K562 (cell line): ENCODE measurements around the gene ABCC1. TPM values are rescaled to one million over a fixed set of nuclear protein-coding genes. Genes with fewer than 3 reads are reported as not detected.

Experiments
- ATAC-seq: fragments of 200-7000 bp; cut with Tn5 transposase; 3 replicates; pipeline ENCODE4 v1.9.1; 2020; ENCODE audit warnings: moderate library complexity
- BruUV-seq: library from RNA; stranded (reverse); fragments of 400-500 nt; replicated peaks from 2 replicates; lab custom pipeline; 2021; lab: Mats Ljungman, UMichigan
- CTCF ChIA-PET: fragments of 300-600 bp; formaldehyde crosslinking; extraction: SDS; loops from one replicate; lab custom pipeline; 2021; ENCODE audit warnings: low intra/inter-chr PET ratio; lab: Yijun Ruan, JAX
- POLR2A ChIA-PET: fragments of 300-600, 350-650 bp; sonication (Branson Sonifier 250); formaldehyde crosslinking; extraction: SDS; loops from one replicate; lab custom pipeline; 2021; ENCODE audit warnings: antibody characterized with exemption, inconsistent platforms; lab: Yijun Ruan, JAX
- DNase-seq, 4 experiments: peaks; one replicate each; pipeline versions ENCODE4 v3.0.0 to v3.0.0-alpha.2; 2011 to 2018; ENCODE audit warnings: low spot score in 3 of 4, mixed read lengths in 3 of 4; ENCODE audit errors: extremely low read depth in 1 of 4
- FAIRE-seq: peaks from 2 replicates; lab custom pipeline; 2011; peaks lifted over from hg19 to GRCh38; lab: Jason Lieb, UNC
- H2AFZ ChIP-seq: 2 replicates; pipeline ENCODE4 v1.6.0; 2011; ENCODE audit warnings: low read depth, low read length, control low read depth, inconsistent platforms
- H3K27ac ChIP-seq: fragments of 200-600 bp; 3 replicates; pipeline ENCODE4 v1.8.0; 2011; ENCODE audit warnings: low read depth, mild to moderate bottlenecking, control low read depth, inconsistent platforms, low read length, moderate library complexity, mixed read lengths; ENCODE audit errors: extremely low read depth
- H3K27me3 ChIP-seq, 2 experiments: fragments of 300-600 bp in 1 of 2; 2 replicates in 1 of 2; 3 replicates in 1 of 2; pipeline versions ENCODE4 v1.6.0 to v1.8.0; 2011; ENCODE audit warnings: inconsistent platforms in 2 of 2, low read length in 2 of 2, mild to moderate bottlenecking in 1 of 2, mixed read lengths in 1 of 2, moderate library complexity in 1 of 2; ENCODE audit not compliant: control insufficient read depth in 2 of 2, insufficient read depth in 2 of 2
- H3K36me3 ChIP-seq: fragments of 300-600 bp; 3 replicates; pipeline ENCODE4 v1.8.0; 2011; ENCODE audit warnings: mild to moderate bottlenecking, low read length, inconsistent platforms; ENCODE audit not compliant: control insufficient read depth, insufficient read depth
- H3K4me1 ChIP-seq, 2 experiments: fragments of 200-600 bp in 1 of 2; replicated peaks in 1 of 2; 2 replicates in 1 of 2; 3 replicates in 1 of 2; pipeline versions ENCODE4 v1.5.1 to v1.8.0; 2011; ENCODE audit warnings: inconsistent platforms in 2 of 2, low read length in 2 of 2, mild to moderate bottlenecking in 1 of 2, mixed read lengths in 1 of 2, moderate library complexity in 1 of 2; ENCODE audit not compliant: control insufficient read depth in 2 of 2, insufficient read depth in 2 of 2
- H3K4me2 ChIP-seq: 2 replicates; pipeline ENCODE4 v1.6.1; 2011; ENCODE audit warnings: low read length, control low read depth, inconsistent platforms, mixed read lengths; ENCODE audit not compliant: insufficient read depth
- H3K4me3 ChIP-seq: fragments of 200-600 bp; sonication (generic), shearing (Covaris generic); 2 replicates; pipeline ENCODE4 v1.5.1; 2016; ENCODE audit warnings: control low read depth, inconsistent platforms
- H3K79me2 ChIP-seq: fragments of 200-600 bp; 3 replicates; pipeline ENCODE4 v1.8.0; 2011; ENCODE audit warnings: low read length, inconsistent platforms; ENCODE audit not compliant: control insufficient read depth, insufficient read depth
- H3K9ac ChIP-seq, 2 experiments: 2 replicates each; pipeline versions ENCODE4 v1.6.0 to v1.6.1; 2011; ENCODE audit warnings: low read depth in 2 of 2, low read length in 2 of 2, control low read depth in 1 of 2, inconsistent platforms in 1 of 2, mild to moderate bottlenecking in 1 of 2, mixed read lengths in 1 of 2; ENCODE audit not compliant: insufficient read depth in 1 of 2
- H3K9me1 ChIP-seq: one replicate; pipeline ENCODE4 v1.6.0; 2011; ENCODE audit warnings: inconsistent platforms, mild to moderate bottlenecking, low read length, moderate library complexity; ENCODE audit not compliant: control insufficient read depth, insufficient read depth
- H3K9me3 ChIP-seq: replicated peaks from 2 replicates; pipeline ENCODE4 v1.5.1; 2011; ENCODE audit warnings: low read depth, low read length, inconsistent platforms; ENCODE audit not compliant: control insufficient read depth, insufficient read depth
- H4K20me1 ChIP-seq: replicated peaks from 2 replicates; pipeline ENCODE4 v1.6.1; 2011; ENCODE audit warnings: low read length, inconsistent platforms, mixed read lengths; ENCODE audit not compliant: control insufficient read depth, insufficient read depth
- BCOR ChIP-seq: fragments of 450-650 bp; IDR thresholded peaks from 2 replicates; pipeline ENCODE4 v1.6.1; 2016
- CXXC5 ChIP-seq: fragments of 250-450 bp; sonication (Bioruptor Pico); IDR thresholded peaks from 2 replicates; pipeline ENCODE4 v1.8.0; 2022; ENCODE audit warnings: inconsistent platforms, mild to moderate bottlenecking, moderate library complexity
- FOXK2 ChIP-seq, 2 experiments: fragments of 450-650 bp; IDR thresholded peaks in 1 of 2; conservative IDR thresholded peaks in 1 of 2; 2 replicates each; pipeline ENCODE4 v1.6.1; 2016; ENCODE audit warnings: low read depth in 2 of 2, mild to moderate bottlenecking in 1 of 2
- HNRNPK ChIP-seq: fragments of 200-400 bp; formaldehyde crosslinking; IDR thresholded peaks from one replicate; pipeline ENCODE4 v1.6.1; 2018; ENCODE audit warnings: mild to moderate bottlenecking, low read depth, low read length; ENCODE audit not compliant: poor library complexity, severe bottlenecking
- MAX ChIP-seq: sonication (generic); formaldehyde crosslinking; IDR thresholded peaks from 2 replicates; pipeline ENCODE4 v1.9.0; 2022; ENCODE audit warnings: mild to moderate bottlenecking, missing genetic modification reagents
- MAZ ChIP-seq, 2 experiments: fragments of 450-650 bp in 1 of 2; sonication (generic) in 1 of 2; formaldehyde crosslinking; IDR thresholded peaks in 1 of 2; conservative IDR thresholded peaks in 1 of 2; 2 replicates each; pipeline versions ENCODE4 v1.4.0 to v1.5.0; 2020; ENCODE audit warnings: mild to moderate bottlenecking in 1 of 2, missing genetic modification reagents in 1 of 2
- MNT ChIP-seq, 2 experiments: fragments of 450-650 bp; conservative IDR thresholded peaks; 2 replicates each; pipeline ENCODE4 v1.6.1; 2017; ENCODE audit warnings: mild to moderate bottlenecking in 2 of 2, moderate library complexity in 2 of 2
- MTA2 ChIP-seq: fragments of 450-650 bp; IDR thresholded peaks from 2 replicates; pipeline ENCODE4 v1.6.1; 2016; ENCODE audit warnings: low read depth
- POLR2A ChIP-seq: fragments of 450-650 bp; conservative IDR thresholded peaks from 2 replicates; pipeline ENCODE4 v1.6.1; 2016
- POLR2B ChIP-seq: fragments of 450-650 bp; IDR thresholded peaks from 2 replicates; pipeline ENCODE4 v1.6.1; 2018; ENCODE audit warnings: low read depth; ENCODE audit not compliant: partially characterized antibody
- RBM25 ChIP-seq: fragments of 200-400 bp; formaldehyde crosslinking; IDR thresholded peaks from 2 replicates; pipeline ENCODE4 v1.6.1; 2018; ENCODE audit warnings: low read length, low read depth, moderate library complexity; ENCODE audit not compliant: severe bottlenecking
- RNF2 ChIP-seq: sonication (generic); IDR thresholded peaks from 2 replicates; pipeline ENCODE4 v1.6.1; 2016
- SNIP1 ChIP-seq: fragments of 450-650 bp; IDR thresholded peaks from 2 replicates; pipeline ENCODE4 v1.7.1; 2017; ENCODE audit warnings: low read depth, mild to moderate bottlenecking
- ZFP30 ChIP-seq: fragments of 250-450 bp; sonication (Bioruptor Pico); IDR thresholded peaks from 2 replicates; pipeline ENCODE4 v1.8.0; 2022; ENCODE audit warnings: moderate library complexity, mild to moderate bottlenecking, inconsistent platforms, borderline replicate concordance
- ZNF121 ChIP-seq: sonication (generic); formaldehyde crosslinking; conservative IDR thresholded peaks from 2 replicates; pipeline ENCODE4 v1.8.0; 2022; ENCODE audit warnings: missing genetic modification reagents
- ZNF785 ChIP-seq: fragments of 250-450 bp; sonication (Bioruptor Pico); IDR thresholded peaks from 2 replicates; pipeline ENCODE4 v1.4.0; 2020; ENCODE audit warnings: mild to moderate bottlenecking
- WGBS: fragments of 100-300 bp; shearing (Covaris generic); methylation state at CpG from one replicate; pipeline ENCODE4 v1.1.6; 2016; ENCODE audit warnings: low coverage, mixed read lengths; ENCODE audit not compliant: insufficient coverage; ENCODE audit errors: missing lambda C conversion rate; 5-methylcytosine and 5-hydroxymethylcytosine counted together
- in situ Hi-C: fragments of 300-500 bp; cut with MboI; formaldehyde crosslinking; loops from 4 replicates; pipeline ENCODE4 v1.15.0; 2018; ENCODE audit warnings: inconsistent platforms, mixed read lengths
- intact Hi-C: fragments of 100-400 bp; cut with micrococcal nuclease; formaldehyde crosslinking; loops from 2 replicates; pipeline ENCODE4 v1.14.2; 2022
- polyA plus RNA-seq, 8 experiments: library from polyadenylated mRNA; depleted of rRNA in 4 of 8; stranded (reverse) in 5 of 8; unstranded in 3 of 8; fragments of >200 nt; fragmentation: Nextera tagmentation in 2 of 8; fragmentation: Illumina TruSeq in 1 of 8; extraction: Ambion mirVana in 2 of 8; extraction: Trizol in 1 of 8; gene quantifications; 2 replicates each; pipeline versions ENCODE4 v1.2.1 to v1.2.3, GENCODE V29; 2011 to 2014; ENCODE audit warnings: inconsistent platforms in 1 of 8, missing spikeins in 1 of 8
- total RNA-seq, 7 experiments: library from RNA; depleted of rRNA in 6 of 7; stranded (reverse); fragments of >200 nt in 6 of 7; fragmentation: Illumina TruSeq in 2 of 7; extraction: Trizol in 2 of 7; gene quantifications; 2 replicates each; pipeline versions ENCODE4 v1.2.1 to v1.2.3, GENCODE V29; 2011 to 2021; ENCODE audit warnings: low replicate concordance in 1 of 7
- TF ChIP-seq, protein P1 (sequence below): fragments of 250-450 bp; sonication (Bioruptor Pico); IDR thresholded peaks from 2 replicates; pipeline ENCODE4 v1.4.0; 2020

Gene ABCC1
- total and polyA plus RNA-seq, 9 of the 15 experiments (the other 6 are each of a cell fraction or from before 2014, with no cell fraction given) = 3.9 to 41.6 (median 10.0) TPM

- no peak for TF ChIP-seq ZNF785
- TF ChIP-seq SNIP1 = no peak
- TF ChIP-seq MAX = no peak
- TF ChIP-seq HNRNPK = no peak
- no peak for TF ChIP-seq MAZ (CRISPR knock-in tag; conservative IDR thresholded peaks at IDR 0.05 in 1 of 2, IDR thresholded peaks at IDR 0.05 in 1 of 2)
- TF ChIP-seq RBM25 = peak; percentile 16
- no peak for TF ChIP-seq MNT (conservative IDR thresholded peaks at IDR 0.05)
- TF ChIP-seq ZFP30 (CRISPR knock-in tag) = no peak
- TF ChIP-seq, protein P1, sequence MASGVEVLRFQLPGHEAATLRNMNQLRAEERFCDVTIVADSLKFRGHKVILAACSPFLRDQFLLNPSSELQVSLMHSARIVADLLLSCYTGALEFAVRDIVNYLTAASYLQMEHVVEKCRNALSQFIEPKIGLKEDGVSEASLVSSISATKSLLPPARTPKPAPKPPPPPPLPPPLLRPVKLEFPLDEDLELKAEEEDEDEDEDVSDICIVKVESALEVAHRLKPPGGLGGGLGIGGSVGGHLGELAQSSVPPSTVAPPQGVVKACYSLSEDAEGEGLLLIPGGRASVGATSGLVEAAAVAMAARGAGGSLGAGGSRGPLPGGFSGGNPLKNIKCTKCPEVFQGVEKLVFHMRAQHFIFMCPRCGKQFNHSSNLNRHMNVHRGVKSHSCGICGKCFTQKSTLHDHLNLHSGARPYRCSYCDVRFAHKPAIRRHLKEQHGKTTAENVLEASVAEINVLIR (CRISPR knock-in tag) = no peak
- TF ChIP-seq POLR2B = no peak
- TF ChIP-seq POLR2A = no peak
- no peak for TF ChIP-seq RNF2
- TF ChIP-seq BCOR = peak; percentile 36; the same call in 1 of the 2 replicates
- no peak for TF ChIP-seq MTA2
- TF ChIP-seq FOXK2 (conservative IDR thresholded peaks at IDR 0.05 in 1 of 2, IDR thresholded peaks at IDR 0.05 in 1 of 2; ENCODE audit: low read depth in 2 of 2) = no peak
- peak; percentile 85 for TF ChIP-seq ZNF121 (CRISPR knock-in tag)
- TF ChIP-seq CXXC5 (CRISPR knock-in tag) = no peak
- peak overlapping the region in 1 of 2 experiments; percentile 65; a peak in 3 of 4 replicates for H3K9ac ChIP-seq
- intact Hi-C loops = loop anchor here (5.0 kb wide), 1 partner anchor 33 kb away; no protein-coding TSS in a partner anchor
- H3K9me1 ChIP-seq = no peaks in the 10 kb centered on the region
- peak overlapping the region; percentile 38; the same call in 1 of the 3 replicates for H3K27ac ChIP-seq
- peaks cover 7% of the 10 kb centered on the region for H4K20me1 ChIP-seq
- WGBS = 67% methylated on average over 12 of the region's 17 CpGs
- peaks cover 94% of the 10 kb centered on the region for H3K79me2 ChIP-seq
- DNase-seq = no peak
- ChIA-PET CTCF (no interaction called here), POLR2A (interaction anchor here (1.4 to 2.1 kb wide), 2 partner anchors 11 to 13 kb away, joined by 3 to 4 read pairs; no protein-coding TSS in a partner anchor)
- peaks cover 22 to 31% of the 10 kb centered on the region in 2 experiments; a peak in 4 of 5 replicates for H3K4me1 ChIP-seq
- H2AFZ ChIP-seq = no peak overlapping the region
- BruUV-seq = no TSS peak
- peaks cover 10% of the 10 kb centered on the region; the same call in 2 of the 3 replicates for H3K36me3 ChIP-seq
- ATAC-seq = no peak
- no peaks in the 10 kb centered on the region for H3K27me3 ChIP-seq
- in situ Hi-C loops = no loop called here
- no peaks in the 10 kb centered on the region for H3K9me3 ChIP-seq
- no peak overlapping the region for H3K4me2 ChIP-seq
- no peak for FAIRE-seq
- H3K4me3 ChIP-seq = no peak overlapping the region
These were observed 4.8 kb downstream of the ABCC1 start for GRCh38 chr16:15953929-15954813.
